Measurements from ENCODE around the gene RBM38. TPM values are rescaled to one million over a fixed set of nuclear protein-coding genes. Genes with fewer than 3 reads are reported as not detected.

The RBM38 gene
- total and polyA plus RNA-seq, 7 donors, result 73.2 to 308 (median 135) TPM

DNA sequence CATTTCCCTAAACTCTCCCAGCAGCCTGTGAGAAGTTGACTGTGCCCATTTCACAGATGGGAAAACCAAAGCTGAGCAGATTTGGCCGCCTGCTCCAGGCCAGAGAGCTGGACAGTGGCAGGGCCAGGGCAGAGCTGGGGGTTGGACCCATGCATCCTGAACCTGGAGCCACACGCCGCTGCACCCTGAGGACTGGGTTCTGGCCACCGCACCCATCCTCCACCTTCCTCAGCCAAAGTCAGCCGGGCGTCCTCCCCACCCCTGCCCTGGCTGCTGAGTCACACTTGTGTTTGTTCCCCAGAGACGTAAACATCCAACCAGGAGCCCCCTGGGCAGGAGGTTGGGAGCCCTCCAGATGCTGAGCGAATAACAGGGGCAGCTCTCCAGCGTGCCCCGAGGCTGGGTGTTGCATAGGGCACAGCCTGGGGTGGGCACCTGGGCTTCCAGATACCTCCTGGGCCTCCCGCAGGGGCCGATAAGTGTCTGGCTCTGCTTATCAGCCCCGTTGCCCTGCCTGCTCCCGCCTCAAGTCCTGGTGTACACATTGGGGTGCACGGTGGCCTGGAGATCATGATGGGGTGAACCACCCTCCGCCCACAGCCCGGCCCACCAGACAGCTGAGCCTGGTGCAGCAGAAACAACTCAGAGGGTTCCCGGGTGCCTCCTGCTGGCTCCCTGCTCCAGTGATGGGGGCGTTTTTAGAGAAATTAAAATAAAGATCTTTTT is 23.8 kb downstream of the RBM38 start:
- no peak overlapping the region for H3K4me3 ChIP-seq
- no peaks in the 10 kb centered on the region for H3K36me3 ChIP-seq (ENCODE audit: insufficient read depth in 1 of 2, low read depth in 1 of 2)

GRCh38 chr20:57415771-57416170 is 24.6 kb downstream of the RBM38 start:
- no peaks in the 10 kb centered on the region for H3K27me3 ChIP-seq (ENCODE audit: insufficient read depth in 3 of 3, low read length in 2 of 3)
- intact Hi-C loops (cut with DNase I), result no loop called here
- DNase-seq, result no peak

More for the DNA sequence above, 23.8 kb downstream of the RBM38 start:
- Histone ChIP-seq H3K27me3 (ENCODE audit: insufficient read depth in 3 of 3, low read length in 2 of 3) (no peaks in the 10 kb centered on the region), H3K9me3 (no peaks in the 10 kb centered on the region), H3K4me1 (no peaks in the 10 kb centered on the region), H3K27ac (no peak overlapping the region)
- no peak for ATAC-seq
- 75 to 83% (median 78%) methylated on average over 19 of the region's 19 CpGs for WGBS, 3 donors
- intact Hi-C loops (cut with DNase I), result no loop called here
- no peak for DNase-seq
- TF ChIP-seq CTCF (IDR thresholded peaks at IDR 0.05), result no peak

DNA sequence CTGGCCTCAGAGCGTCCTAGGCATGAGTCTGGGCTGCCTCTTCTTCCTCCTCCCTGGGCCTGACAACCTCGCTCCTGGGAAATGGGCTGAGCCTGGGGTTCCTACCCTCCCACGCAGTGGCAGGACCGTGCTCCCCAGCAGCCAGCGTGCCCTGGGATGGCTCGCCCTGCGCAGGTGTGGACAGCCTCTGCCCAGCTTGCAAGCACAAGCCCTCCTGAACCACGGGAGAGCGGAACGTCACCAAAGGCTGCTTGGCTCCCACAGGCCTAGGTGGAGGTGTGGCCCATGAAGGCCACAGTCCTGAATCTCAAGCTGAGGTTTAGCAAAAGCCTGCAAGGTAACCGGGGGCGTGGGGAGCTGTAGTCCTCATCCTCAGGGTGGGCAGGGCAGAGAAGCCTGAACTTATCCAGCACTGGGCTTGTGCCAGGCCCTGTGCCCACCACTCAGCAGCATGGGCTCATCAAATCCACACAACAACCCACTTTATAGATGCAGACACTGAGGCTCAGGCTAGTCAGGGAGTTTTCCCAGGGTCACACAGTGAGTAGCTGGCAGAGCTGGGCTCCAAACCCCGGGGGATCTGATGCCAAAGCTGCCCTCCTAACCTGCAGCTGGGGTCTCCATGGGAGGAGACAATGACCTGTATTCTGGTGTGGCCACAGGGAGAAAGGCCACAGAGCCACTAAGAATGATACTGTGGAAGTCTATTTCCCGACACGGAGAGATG is 25.3 kb downstream of the RBM38 start:
- H3K27ac ChIP-seq, result no peak overlapping the region
- H3K4me1 ChIP-seq, result no peaks in the 10 kb centered on the region
- no peaks in the 10 kb centered on the region for H3K27me3 ChIP-seq (ENCODE audit: insufficient read depth in 3 of 3, low read length in 2 of 3)
- no peaks in the 10 kb centered on the region for H3K36me3 ChIP-seq (ENCODE audit: insufficient read depth in 1 of 2, low read depth in 1 of 2)
- ATAC-seq, result no peak
- no peaks in the 10 kb centered on the region for H3K9me3 ChIP-seq
- 89 to 96% (median 91%) methylated on average over 15 of the region's 15 CpGs for WGBS, 3 donors
- intact Hi-C loops (cut with DNase I), result no loop called here
- TF ChIP-seq CTCF (IDR thresholded peaks at IDR 0.05), result no peak
- no peak for DNase-seq
- no peak overlapping the region for H3K4me3 ChIP-seq

More at GRCh38 chr20:57415771-57416170, 24.6 kb downstream of the RBM38 start:
- H3K4me1 ChIP-seq, result no peaks in the 10 kb centered on the region
- no peak overlapping the region for H3K27ac ChIP-seq
- H3K9me3 ChIP-seq, result no peaks in the 10 kb centered on the region
- WGBS, 3 donors, result 86 to 92% (median 90%) methylated on average over 11 of the region's 11 CpGs
- no peak for ATAC-seq
- no peak for TF ChIP-seq CTCF (IDR thresholded peaks at IDR 0.05)
- H3K36me3 ChIP-seq (ENCODE audit: insufficient read depth in 1 of 2, low read depth in 1 of 2), result no peaks in the 10 kb centered on the region
- no peak overlapping the region for H3K4me3 ChIP-seq

DNA sequence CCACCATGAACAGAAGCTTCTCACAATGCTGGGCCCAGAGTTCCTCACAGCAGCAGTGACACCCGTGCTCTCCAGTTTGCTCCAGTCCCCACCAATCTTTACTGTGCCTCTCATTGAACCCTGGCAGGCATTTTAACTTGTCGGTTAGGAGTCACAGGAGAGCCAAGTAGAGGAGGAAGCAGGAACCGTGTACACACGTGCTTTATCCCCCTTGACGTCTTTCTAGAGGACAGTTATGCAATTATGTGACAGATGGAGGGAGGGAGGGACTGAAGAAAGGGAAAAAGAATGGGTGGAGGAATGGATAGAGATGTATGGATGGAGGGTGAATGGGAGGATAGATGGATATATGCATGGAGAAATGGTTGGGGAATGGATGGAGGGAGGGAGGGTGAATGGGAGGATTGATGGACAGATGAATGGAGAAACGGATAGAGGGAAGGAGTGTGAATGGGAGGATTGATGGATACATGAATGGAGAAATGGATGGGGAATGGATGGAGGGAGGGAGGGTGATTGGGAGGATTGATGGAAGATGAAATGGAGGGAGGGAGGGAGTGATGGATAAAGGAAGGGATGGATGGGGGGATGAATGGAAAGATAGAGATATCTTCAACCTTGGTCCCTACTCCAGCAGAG is 26.0 kb downstream of the RBM38 start:
- WGBS, 3 donors, result 32 to 45% (median 37%) methylated on average over 6 of the region's 6 CpGs
- DNase-seq (no peak), ATAC-seq (no peak)
- Histone ChIP-seq H3K36me3 (ENCODE audit: insufficient read depth in 1 of 2, low read depth in 1 of 2) (no peaks in the 10 kb centered on the region), H3K27ac (no peak overlapping the region), H3K4me1 (no peaks in the 10 kb centered on the region), H3K9me3 (no peaks in the 10 kb centered on the region), H3K4me3 (no peak overlapping the region), H3K27me3 (ENCODE audit: insufficient read depth in 3 of 3, low read length in 2 of 3) (no peaks in the 10 kb centered on the region)
- intact Hi-C loops (cut with DNase I), result no loop called here
- no peak for TF ChIP-seq CTCF (IDR thresholded peaks at IDR 0.05)

Data from psoas muscle (tissue), 8 donors.